Peyer's patch (tissue), 4 donors: ENCODE data around the gene ZNF549. TPM values are rescaled to one million over a fixed set of nuclear protein-coding genes. Genes with fewer than 3 reads are reported as not detected.

Experiments
- DNase-seq, 3 donors: peaks; one replicate each; pipeline ENCODE4 v3.0.0-alpha.2; 2017 to 2019
- H3K27ac ChIP-seq, 4 donors: fragments of 200-600 bp; sonication (generic); one replicate each; pipeline ENCODE4 v1.5.1; 2016 to 2019
- H3K27me3 ChIP-seq, 2 donors: fragments of 200-600 bp; sonication (generic); one replicate each; pipeline ENCODE4 v1.5.1; 2019
- H3K36me3 ChIP-seq, 3 donors: fragments of 200-600 bp; sonication (generic); one replicate each; pipeline ENCODE4 v1.5.1; 2016 to 2019
- H3K4me1 ChIP-seq, 4 donors: fragments of 200-600 bp; sonication (generic); one replicate each; pipeline ENCODE4 v1.5.1; 2016 to 2019
- H3K4me3 ChIP-seq, 4 donors: fragments of 200-600 bp; sonication (generic); 1 replicate in 3 of 4; 2 replicates in 1 of 4; pipeline ENCODE4 v1.5.1; 2016 to 2019; ENCODE audit warnings: mild to moderate bottlenecking in 1 of 4
- H3K9me3 ChIP-seq, 4 donors: fragments of 200-600 bp; sonication (generic); one replicate each; pipeline ENCODE4 v1.5.1; 2016 to 2019; ENCODE audit warnings: mild to moderate bottlenecking in 1 of 4
- POLR2A ChIP-seq, 2 donors: fragments of 450-650 bp; IDR thresholded peaks; one replicate each; pipeline ENCODE4 v1.5.1; 2017; ENCODE audit warnings: antibody characterized with exemption in 2 of 2, mild to moderate bottlenecking in 2 of 2, moderate library complexity in 2 of 2
- total RNA-seq, 4 donors: library from RNA; depleted of rRNA; stranded (reverse); fragments of >200 nt; gene quantifications; one replicate each; pipeline ENCODE4 v1.1.0, GENCODE V29; 2016
- TF ChIP-seq, protein P1 (sequence below), 6 experiments: fragments of 450-650 bp in 4 of 6; fragments of 200-600 bp in 2 of 6; sonication (generic) in 1 of 6; IDR thresholded peaks; one replicate each; pipeline ENCODE4 v1.5.1; 2017 to 2019; ENCODE audit warnings: antibody characterized with exemption in 6 of 6, mild to moderate bottlenecking in 3 of 6, moderate library complexity in 1 of 6

ZNF549 gene
- total RNA-seq, 4 donors from 2014 or later, result 4.0 to 7.4 (median 4.7) TPM

GRCh38 chr19:57552432-57552831 is 25.3 kb downstream of the ZNF549 start:
- H3K4me3 ChIP-seq, result no peak overlapping the region
- no peak for DNase-seq
- no peak overlapping the region for H3K27ac ChIP-seq
- peaks cover 0 to 90% (median 6%) of the 10 kb centered on the region in 3 donors for H3K36me3 ChIP-seq
- no peak for TF ChIP-seq POLR2A (IDR thresholded peaks at IDR 0.05)
- TF ChIP-seq, protein P1, sequence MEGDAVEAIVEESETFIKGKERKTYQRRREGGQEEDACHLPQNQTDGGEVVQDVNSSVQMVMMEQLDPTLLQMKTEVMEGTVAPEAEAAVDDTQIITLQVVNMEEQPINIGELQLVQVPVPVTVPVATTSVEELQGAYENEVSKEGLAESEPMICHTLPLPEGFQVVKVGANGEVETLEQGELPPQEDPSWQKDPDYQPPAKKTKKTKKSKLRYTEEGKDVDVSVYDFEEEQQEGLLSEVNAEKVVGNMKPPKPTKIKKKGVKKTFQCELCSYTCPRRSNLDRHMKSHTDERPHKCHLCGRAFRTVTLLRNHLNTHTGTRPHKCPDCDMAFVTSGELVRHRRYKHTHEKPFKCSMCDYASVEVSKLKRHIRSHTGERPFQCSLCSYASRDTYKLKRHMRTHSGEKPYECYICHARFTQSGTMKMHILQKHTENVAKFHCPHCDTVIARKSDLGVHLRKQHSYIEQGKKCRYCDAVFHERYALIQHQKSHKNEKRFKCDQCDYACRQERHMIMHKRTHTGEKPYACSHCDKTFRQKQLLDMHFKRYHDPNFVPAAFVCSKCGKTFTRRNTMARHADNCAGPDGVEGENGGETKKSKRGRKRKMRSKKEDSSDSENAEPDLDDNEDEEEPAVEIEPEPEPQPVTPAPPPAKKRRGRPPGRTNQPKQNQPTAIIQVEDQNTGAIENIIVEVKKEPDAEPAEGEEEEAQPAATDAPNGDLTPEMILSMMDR (IDR thresholded peaks at IDR 0.05), result no peak
- H3K27me3 ChIP-seq, result no peaks in the 10 kb centered on the region
- peaks cover 0 to 75% (median 12%) of the 10 kb centered on the region in 4 donors for H3K9me3 ChIP-seq
- no peaks in the 10 kb centered on the region for H3K4me1 ChIP-seq

GRCh38 chr19:57557659-57558058 is 30.5 kb downstream of the ZNF549 start:
- H3K27me3 ChIP-seq, result no peaks in the 10 kb centered on the region
- TF ChIP-seq, protein P1 (IDR thresholded peaks at IDR 0.05), result no peak
- no peak for TF ChIP-seq POLR2A (IDR thresholded peaks at IDR 0.05)
- no peak for DNase-seq
- H3K4me1 ChIP-seq, result peaks cover 0 to 12% (median 3%) of the 10 kb centered on the region in 4 donors
- H3K4me3 ChIP-seq, result no peak overlapping the region
- H3K27ac ChIP-seq, result no peak overlapping the region
- H3K36me3 ChIP-seq, result peaks cover 0 to 41% (median 0%) of the 10 kb centered on the region in 3 donors
- peaks cover 0 to 31% (median 0%) of the 10 kb centered on the region in 4 donors for H3K9me3 ChIP-seq

DNA sequence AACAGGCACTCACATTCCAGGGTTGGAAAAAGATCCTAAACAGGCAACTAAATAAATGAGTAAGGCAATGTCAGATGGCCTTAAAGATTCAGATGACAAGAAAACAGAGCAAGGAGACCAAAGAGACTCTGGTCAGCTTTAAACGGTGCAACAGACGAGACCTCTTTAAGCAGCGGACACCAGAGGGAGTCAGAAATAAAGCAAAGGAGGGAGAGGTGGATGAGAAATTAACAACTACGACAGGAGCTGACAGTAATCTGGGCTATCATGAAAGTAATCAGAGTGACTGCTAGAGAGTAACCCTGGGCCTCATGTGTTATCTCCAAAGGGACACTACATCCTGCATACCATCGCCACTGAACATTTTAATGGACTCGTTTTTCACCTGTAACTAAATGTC is 31.4 kb downstream of the ZNF549 start:
- no peak for TF ChIP-seq POLR2A (IDR thresholded peaks at IDR 0.05)
- TF ChIP-seq, protein P1 (IDR thresholded peaks at IDR 0.05), result no peak
- Histone ChIP-seq H3K4me1 (peaks cover 0 to 12% (median 3%) of the 10 kb centered on the region in 4 donors), H3K9me3 (peaks cover 0 to 27% (median 0%) of the 10 kb centered on the region in 4 donors), H3K27me3 (no peaks in the 10 kb centered on the region), H3K36me3 (peaks cover 0 to 32% (median 0%) of the 10 kb centered on the region in 3 donors), H3K4me3 (peak overlapping the region in 2 of 4 donors; percentile 78), H3K27ac (no peak overlapping the region)
- DNase-seq, result no peak

- peak in 1 of 3 donors; percentile 16 for DNase-seq
- peak overlapping the region in 3 of 4 donors; percentile 38 to 73 (median 63) for H3K27ac ChIP-seq
- H3K9me3 ChIP-seq, result peaks cover 0 to 25% (median under 1%) of the 10 kb centered on the region in 4 donors
- TF ChIP-seq POLR2A (IDR thresholded peaks at IDR 0.05), result no peak
- H3K4me1 ChIP-seq, result peaks cover 0 to 12% (median 3%) of the 10 kb centered on the region in 4 donors
- peak overlapping the region; percentile 78 to 82 (median 78) for H3K4me3 ChIP-seq
- peaks cover 0 to 27% (median 0%) of the 10 kb centered on the region in 3 donors for H3K36me3 ChIP-seq
- no peaks in the 10 kb centered on the region for H3K27me3 ChIP-seq
These were observed 31.9 kb downstream of the ZNF549 start for GRCh38 chr19:57559008-57559403.

GRCh38 chr19:57559404-57560025 is 32.4 kb downstream of the ZNF549 start, which contains the start of gene ZNF550:
ZNF550 (minus strand) TSS chr19:57559863; CDS start chr19:57559682, 181 bp downstream.
- Histone ChIP-seq H3K4me1 (peaks cover 0 to 12% (median 3%) of the 10 kb centered on the region in 4 donors), H3K27ac (peak within 1 kb of the TSS; percentile 38 to 73 (median 54)), H3K36me3 (peaks cover 0 to 22% (median 0%) of the 10 kb centered on the region in 3 donors), H3K27me3 (no peaks in the 10 kb centered on the region), H3K9me3 (peaks cover 0 to 25% (median 3%) of the 10 kb centered on the region in 4 donors), H3K4me3 (peak within 1 kb of the TSS; percentile 78 to 82 (median 78))
- TF ChIP-seq, protein P1 (IDR thresholded peaks at IDR 0.05), result no peak
- TF ChIP-seq POLR2A (IDR thresholded peaks at IDR 0.05), result no peak
- DNase-seq, result peak; percentile 88 to 95 (median 92)

DNA sequence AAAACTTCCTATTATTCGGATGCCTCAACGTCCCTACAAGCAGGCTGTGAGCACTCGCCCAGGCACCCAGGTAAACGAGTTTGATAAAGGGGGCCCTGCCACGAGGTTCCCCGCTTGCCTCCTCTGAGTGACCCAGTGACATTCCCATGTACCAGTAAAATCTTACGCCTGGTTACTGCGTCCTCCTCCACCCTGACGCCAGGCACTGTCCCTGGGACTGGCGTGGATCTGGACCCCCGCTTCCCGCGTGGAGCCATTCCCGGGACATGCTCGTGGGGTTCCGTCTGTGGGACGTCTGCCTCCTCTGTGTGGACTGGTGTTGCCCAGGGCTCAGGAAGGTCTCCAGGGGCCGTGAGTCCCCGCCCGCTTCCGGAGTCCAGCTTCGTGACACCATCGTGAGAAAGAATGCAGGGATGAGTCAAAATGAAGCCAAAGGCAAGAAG is 32.9 kb downstream of the ZNF549 start:
- DNase-seq, result no peak
- TF ChIP-seq, protein P1 (IDR thresholded peaks at IDR 0.05), result no peak
- TF ChIP-seq POLR2A (IDR thresholded peaks at IDR 0.05), result no peak
- peaks cover 0 to 28% (median 4%) of the 10 kb centered on the region in 4 donors for H3K9me3 ChIP-seq

More for the DNA sequence above, 32.9 kb downstream of the ZNF549 start:
- peak overlapping the region in 2 of 4 donors; percentile 38 to 73 for H3K27ac ChIP-seq
- peaks cover 0 to 12% (median 3%) of the 10 kb centered on the region in 4 donors for H3K4me1 ChIP-seq
- H3K4me3 ChIP-seq, result peak overlapping the region; percentile 78 to 82 (median 78)
- peaks cover 0 to 18% (median 0%) of the 10 kb centered on the region in 3 donors for H3K36me3 ChIP-seq
- H3K27me3 ChIP-seq, result no peaks in the 10 kb centered on the region
